ENCODE data around the gene PHF21B. TPM values are rescaled to one million over a fixed set of nuclear protein-coding genes. Genes with fewer than 3 reads are reported as not detected.

The PHF21B gene
- total and polyA plus RNA-seq, 2 donors (not counting 3 experiments of a cell fraction or from before 2014, with no cell fraction given) = not detected

DNA sequence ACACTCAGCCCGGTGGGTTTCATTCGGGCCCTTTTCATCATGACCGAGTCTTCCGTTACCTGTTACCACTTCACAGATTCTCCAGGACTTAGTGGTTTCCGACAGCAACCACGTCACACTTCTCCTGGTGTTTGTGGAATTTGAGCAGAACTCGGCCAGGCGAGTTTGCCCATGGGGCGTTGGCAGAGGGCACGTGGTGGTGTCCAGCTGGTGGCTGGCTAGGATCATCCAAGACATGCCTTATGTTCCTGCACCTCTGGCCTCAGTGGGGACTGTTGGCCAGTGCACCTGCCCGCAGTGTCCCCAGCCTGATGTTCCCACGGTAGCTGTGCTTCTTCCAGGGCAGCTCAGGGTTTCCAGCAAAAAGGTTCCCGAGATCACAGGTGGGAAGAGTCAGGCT, 170.1 kb downstream of the PHF21B start:
- POLR2A ChIA-PET = no interaction called here
- no peaks in the 10 kb centered on the region for H3K9me1 ChIP-seq (replicated peaks; ENCODE audit: control insufficient read depth, extremely low read depth, insufficient read depth, low read length)
- H3K4me2 ChIP-seq (ENCODE audit: insufficient read depth, low read length) = no peak overlapping the region
- DNase-seq (ENCODE audit: low read depth, low spot score) = no peak
- H3K36me3 ChIP-seq (ENCODE audit: control insufficient read depth in 2 of 2, extremely low read depth in 1 of 2, insufficient read depth in 2 of 2, low read length in 2 of 2) = no peaks in the 10 kb centered on the region
- H3K4me3 ChIP-seq (replicated peaks in 1 of 3; ENCODE audit: insufficient read depth in 1 of 3, low read depth in 1 of 3, low read length in 3 of 3) = no peak overlapping the region
- no peaks in the 10 kb centered on the region for H3K9me3 ChIP-seq (replicated peaks; ENCODE audit: control insufficient read depth, insufficient read depth, low read length)
- CTCF ChIA-PET = no interaction called here
- no peak overlapping the region for H3K9ac ChIP-seq (replicated peaks; ENCODE audit: extremely low read depth, insufficient read depth, low read length)
- H3K4me1 ChIP-seq (ENCODE audit: control insufficient read depth, extremely low read depth, insufficient read depth, low read length) = no peaks in the 10 kb centered on the region
- no peak overlapping the region for H2AFZ ChIP-seq (ENCODE audit: low read depth, low read length)
- intact Hi-C loops (cut with micrococcal nuclease) (no loop called here), dilution Hi-C loops (cut with MboI; ENCODE audit: extremely low pct_ligation_motif_present, low sequenced_read_pairs) (no loop called here)
- BruUV-seq (replicated peaks) = no TSS peak
- H3K79me2 ChIP-seq (ENCODE audit: control insufficient read depth, insufficient read depth, low read length) = no peaks in the 10 kb centered on the region
- TF ChIP-seq POLR2A (IDR thresholded peaks at IDR 0.05; ENCODE audit: low read depth, low read length) (no peak), POLR2AphosphoS5 (IDR thresholded peaks at IDR 0.05; ENCODE audit: insufficient read depth, low read depth, low read length) (no peak), FOS (IDR thresholded peaks at IDR 0.05; ENCODE audit: borderline replicate concordance, insufficient read depth, low read length) (no peak), MYC (IDR thresholded peaks at IDR 0.05; ENCODE audit: low read depth, low read length) (no peak), JUN (IDR thresholded peaks at IDR 0.05; ENCODE audit: borderline replicate concordance, insufficient read depth, insufficient read length, low read depth) (no peak), EZH2 (IDR thresholded peaks at IDR 0.05; ENCODE audit: borderline replicate concordance, low read depth, low read length, severe bottlenecking) (no peak), GATA2 (IDR thresholded peaks at IDR 0.05; ENCODE audit: insufficient read depth, insufficient read length, low read depth, low read length) (no peak)
- TF ChIP-seq, protein P1, sequence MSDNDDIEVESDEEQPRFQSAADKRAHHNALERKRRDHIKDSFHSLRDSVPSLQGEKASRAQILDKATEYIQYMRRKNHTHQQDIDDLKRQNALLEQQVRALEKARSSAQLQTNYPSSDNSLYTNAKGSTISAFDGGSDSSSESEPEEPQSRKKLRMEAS (IDR thresholded peaks at IDR 0.05; ENCODE audit: insufficient read depth, insufficient read length) = no peak
- TF ChIP-seq, protein P2, sequence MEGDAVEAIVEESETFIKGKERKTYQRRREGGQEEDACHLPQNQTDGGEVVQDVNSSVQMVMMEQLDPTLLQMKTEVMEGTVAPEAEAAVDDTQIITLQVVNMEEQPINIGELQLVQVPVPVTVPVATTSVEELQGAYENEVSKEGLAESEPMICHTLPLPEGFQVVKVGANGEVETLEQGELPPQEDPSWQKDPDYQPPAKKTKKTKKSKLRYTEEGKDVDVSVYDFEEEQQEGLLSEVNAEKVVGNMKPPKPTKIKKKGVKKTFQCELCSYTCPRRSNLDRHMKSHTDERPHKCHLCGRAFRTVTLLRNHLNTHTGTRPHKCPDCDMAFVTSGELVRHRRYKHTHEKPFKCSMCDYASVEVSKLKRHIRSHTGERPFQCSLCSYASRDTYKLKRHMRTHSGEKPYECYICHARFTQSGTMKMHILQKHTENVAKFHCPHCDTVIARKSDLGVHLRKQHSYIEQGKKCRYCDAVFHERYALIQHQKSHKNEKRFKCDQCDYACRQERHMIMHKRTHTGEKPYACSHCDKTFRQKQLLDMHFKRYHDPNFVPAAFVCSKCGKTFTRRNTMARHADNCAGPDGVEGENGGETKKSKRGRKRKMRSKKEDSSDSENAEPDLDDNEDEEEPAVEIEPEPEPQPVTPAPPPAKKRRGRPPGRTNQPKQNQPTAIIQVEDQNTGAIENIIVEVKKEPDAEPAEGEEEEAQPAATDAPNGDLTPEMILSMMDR (IDR thresholded peaks at IDR 0.05; ENCODE audit: extremely low read depth in 1 of 2, insufficient read depth in 1 of 2, low read depth in 1 of 2, low read length in 2 of 2) = no peak
- H4K20me1 ChIP-seq (replicated peaks; ENCODE audit: control insufficient read depth, extremely low read depth, insufficient read depth, low read length) = no peaks in the 10 kb centered on the region
- H3K27ac ChIP-seq (ENCODE audit: insufficient read depth, low read depth, low read length) = no peak overlapping the region
- H3K27me3 ChIP-seq (ENCODE audit: control insufficient read depth in 2 of 2, insufficient read depth in 2 of 2, low read length in 2 of 2) = no peaks in the 10 kb centered on the region
- FAIRE-seq = no peak
